ENCODE results near the gene PTGDS. TPM values are rescaled to one million over a fixed set of nuclear protein-coding genes. Genes with fewer than 3 reads are reported as not detected.

PTGDS gene
- total RNA-seq, 1 experiment from 2014 or later = not detected

- Mint-ChIP-seq H3K4me1 (ENCODE audit: low read depth, unreplicated experiment) (no peaks in the 10 kb centered on the region), H3K9me3 (ENCODE audit: low read depth, unreplicated experiment) (no peaks in the 10 kb centered on the region), H3K27me3 (ENCODE audit: unreplicated experiment) (no peaks in the 10 kb centered on the region), H3K4me3 (ENCODE audit: low read depth, unreplicated experiment) (no peak overlapping the region), H3K27ac (ENCODE audit: unreplicated experiment) (no peak overlapping the region), H3K36me3 (ENCODE audit: insufficient read depth, unreplicated experiment) (peaks cover 3% of the 10 kb centered on the region)
- intact Hi-C loops (cut with micrococcal nuclease; ENCODE audit: unreplicated experiment) = no loop called here
- TF ChIP-seq CTCF (IDR thresholded peaks at IDR 0.05; ENCODE audit: unreplicated experiment) = no peak
- BruUV-seq (replicated peaks) = no TSS peak
- CTCF ChIA-PET = no interaction called here
- DNase-seq = no peak
These were observed 18.1 kb upstream of the PTGDS start for GRCh38 chr9:136958898-136959850.

GRCh38 chr9:136960212-136960937 lies 16.9 kb upstream of the PTGDS start:
- DNase-seq = no peak
- Mint-ChIP-seq H3K27ac (ENCODE audit: unreplicated experiment) (no peak overlapping the region), H3K4me3 (ENCODE audit: low read depth, unreplicated experiment) (no peak overlapping the region), H3K36me3 (ENCODE audit: insufficient read depth, unreplicated experiment) (peaks cover 3% of the 10 kb centered on the region), H3K4me1 (ENCODE audit: low read depth, unreplicated experiment) (no peaks in the 10 kb centered on the region), H3K27me3 (ENCODE audit: unreplicated experiment) (no peaks in the 10 kb centered on the region), H3K9me3 (ENCODE audit: low read depth, unreplicated experiment) (no peaks in the 10 kb centered on the region)
- intact Hi-C loops (cut with micrococcal nuclease; ENCODE audit: unreplicated experiment) = no loop called here
- no peak for TF ChIP-seq CTCF (IDR thresholded peaks at IDR 0.05; ENCODE audit: unreplicated experiment)
- CTCF ChIA-PET = no interaction called here
- BruUV-seq (replicated peaks) = no TSS peak

- no peak overlapping the region for H3K27ac Mint-ChIP-seq (ENCODE audit: unreplicated experiment)
- H3K4me1 Mint-ChIP-seq (ENCODE audit: low read depth, unreplicated experiment) = no peaks in the 10 kb centered on the region
- peaks cover 7% of the 10 kb centered on the region for H3K36me3 Mint-ChIP-seq (ENCODE audit: insufficient read depth, unreplicated experiment)
- CTCF ChIA-PET = no interaction called here
- intact Hi-C loops (cut with micrococcal nuclease; ENCODE audit: unreplicated experiment) = no loop called here
- no peak overlapping the region for H3K4me3 Mint-ChIP-seq (ENCODE audit: low read depth, unreplicated experiment)
- no TSS peak for BruUV-seq (replicated peaks)
- H3K9me3 Mint-ChIP-seq (ENCODE audit: low read depth, unreplicated experiment) = no peaks in the 10 kb centered on the region
- no peak for TF ChIP-seq CTCF (IDR thresholded peaks at IDR 0.05; ENCODE audit: unreplicated experiment)
- no peak for DNase-seq
- H3K27me3 Mint-ChIP-seq (ENCODE audit: unreplicated experiment) = no peaks in the 10 kb centered on the region
These were observed 16.4 kb upstream of the PTGDS start for GRCh38 chr9:136960938-136961275.

- no peak for DNase-seq
- no peak for TF ChIP-seq CTCF (IDR thresholded peaks at IDR 0.05; ENCODE audit: unreplicated experiment)
- peaks cover 11% of the 10 kb centered on the region for H3K36me3 Mint-ChIP-seq (ENCODE audit: insufficient read depth, unreplicated experiment)
- no peaks in the 10 kb centered on the region for H3K9me3 Mint-ChIP-seq (ENCODE audit: low read depth, unreplicated experiment)
- no peak overlapping the region for H3K27ac Mint-ChIP-seq (ENCODE audit: unreplicated experiment)
- no peak overlapping the region for H3K4me3 Mint-ChIP-seq (ENCODE audit: low read depth, unreplicated experiment)
- intact Hi-C loops (cut with micrococcal nuclease; ENCODE audit: unreplicated experiment) = no loop called here
- H3K4me1 Mint-ChIP-seq (ENCODE audit: low read depth, unreplicated experiment) = no peaks in the 10 kb centered on the region
- CTCF ChIA-PET = no interaction called here
- no TSS peak for BruUV-seq (replicated peaks)
- no peaks in the 10 kb centered on the region for H3K27me3 Mint-ChIP-seq (ENCODE audit: unreplicated experiment)
These were observed 15.8 kb upstream of the PTGDS start for GRCh38 chr9:136961279-136962065.
